ENCODE data around the gene GYG1.

GYG1 gene

DNA sequence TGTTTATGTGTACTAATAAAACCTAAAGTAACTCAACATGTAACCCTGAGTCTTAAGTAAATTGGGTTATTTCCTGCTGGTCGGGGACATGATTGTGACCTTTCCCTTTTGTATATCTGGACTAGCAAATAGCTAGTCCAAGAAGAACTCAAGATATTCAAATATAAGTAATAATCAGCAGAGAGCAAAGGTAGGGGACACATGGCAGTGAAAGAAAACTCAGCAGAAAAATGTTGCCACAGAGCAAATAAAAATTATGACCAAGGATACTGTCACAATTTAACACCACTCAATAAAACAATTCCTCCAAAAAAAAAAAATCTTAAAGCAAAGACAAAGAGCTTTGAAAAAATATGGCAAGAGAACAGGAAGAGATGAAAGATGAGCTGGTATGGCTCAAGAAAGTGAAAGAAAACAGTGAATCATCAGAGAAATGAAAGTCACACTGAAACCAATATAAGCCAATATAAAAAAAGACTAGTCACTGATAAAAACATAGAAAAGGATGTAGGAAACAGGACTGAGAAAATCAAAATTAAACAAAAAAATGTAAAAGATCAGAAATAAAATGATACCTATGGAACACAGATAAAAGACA lies 51.5 kb downstream of the GYG1 start:
- Histone ChIP-seq H3K4me2 (ENCODE audit: low read length) (no peak overlapping the region), H3K36me3 (ENCODE audit: insufficient read depth, low read length) (peaks cover 85% of the 10 kb centered on the region), H2AFZ (ENCODE audit: low read length) (no peak overlapping the region), H3F3A (ENCODE audit: insufficient read depth, low read length) (no peaks in the 10 kb centered on the region), H3K4me1 (ENCODE audit: insufficient read depth, low read length, severe bottlenecking) (no peaks in the 10 kb centered on the region), H3K4me3 (ENCODE audit: low read depth, low read length, poor library complexity, severe bottlenecking) (no peak overlapping the region), H3K9me3 (ENCODE audit: low read length) (no peaks in the 10 kb centered on the region), H3K9me2 (ENCODE audit: low read depth, low read length) (no peaks in the 10 kb centered on the region), H3K9ac (ENCODE audit: low read length) (no peak overlapping the region), H3K79me2 (ENCODE audit: insufficient read depth, low read length) (no peaks in the 10 kb centered on the region), H3K27me3 (ENCODE audit: insufficient read depth, low read length) (no peaks in the 10 kb centered on the region), H4K20me1 (ENCODE audit: insufficient read depth, low read length) (no peaks in the 10 kb centered on the region), H3K27ac (ENCODE audit: low read depth, low read length, poor library complexity, severe bottlenecking) (no peak overlapping the region)
- no peak for TF ChIP-seq EZH2 (IDR thresholded peaks at IDR 0.05; ENCODE audit: borderline replicate concordance, low read length)
- TF ChIP-seq, protein P1, sequence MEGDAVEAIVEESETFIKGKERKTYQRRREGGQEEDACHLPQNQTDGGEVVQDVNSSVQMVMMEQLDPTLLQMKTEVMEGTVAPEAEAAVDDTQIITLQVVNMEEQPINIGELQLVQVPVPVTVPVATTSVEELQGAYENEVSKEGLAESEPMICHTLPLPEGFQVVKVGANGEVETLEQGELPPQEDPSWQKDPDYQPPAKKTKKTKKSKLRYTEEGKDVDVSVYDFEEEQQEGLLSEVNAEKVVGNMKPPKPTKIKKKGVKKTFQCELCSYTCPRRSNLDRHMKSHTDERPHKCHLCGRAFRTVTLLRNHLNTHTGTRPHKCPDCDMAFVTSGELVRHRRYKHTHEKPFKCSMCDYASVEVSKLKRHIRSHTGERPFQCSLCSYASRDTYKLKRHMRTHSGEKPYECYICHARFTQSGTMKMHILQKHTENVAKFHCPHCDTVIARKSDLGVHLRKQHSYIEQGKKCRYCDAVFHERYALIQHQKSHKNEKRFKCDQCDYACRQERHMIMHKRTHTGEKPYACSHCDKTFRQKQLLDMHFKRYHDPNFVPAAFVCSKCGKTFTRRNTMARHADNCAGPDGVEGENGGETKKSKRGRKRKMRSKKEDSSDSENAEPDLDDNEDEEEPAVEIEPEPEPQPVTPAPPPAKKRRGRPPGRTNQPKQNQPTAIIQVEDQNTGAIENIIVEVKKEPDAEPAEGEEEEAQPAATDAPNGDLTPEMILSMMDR (IDR thresholded peaks at IDR 0.05; ENCODE audit: low read length): no peak

DNA sequence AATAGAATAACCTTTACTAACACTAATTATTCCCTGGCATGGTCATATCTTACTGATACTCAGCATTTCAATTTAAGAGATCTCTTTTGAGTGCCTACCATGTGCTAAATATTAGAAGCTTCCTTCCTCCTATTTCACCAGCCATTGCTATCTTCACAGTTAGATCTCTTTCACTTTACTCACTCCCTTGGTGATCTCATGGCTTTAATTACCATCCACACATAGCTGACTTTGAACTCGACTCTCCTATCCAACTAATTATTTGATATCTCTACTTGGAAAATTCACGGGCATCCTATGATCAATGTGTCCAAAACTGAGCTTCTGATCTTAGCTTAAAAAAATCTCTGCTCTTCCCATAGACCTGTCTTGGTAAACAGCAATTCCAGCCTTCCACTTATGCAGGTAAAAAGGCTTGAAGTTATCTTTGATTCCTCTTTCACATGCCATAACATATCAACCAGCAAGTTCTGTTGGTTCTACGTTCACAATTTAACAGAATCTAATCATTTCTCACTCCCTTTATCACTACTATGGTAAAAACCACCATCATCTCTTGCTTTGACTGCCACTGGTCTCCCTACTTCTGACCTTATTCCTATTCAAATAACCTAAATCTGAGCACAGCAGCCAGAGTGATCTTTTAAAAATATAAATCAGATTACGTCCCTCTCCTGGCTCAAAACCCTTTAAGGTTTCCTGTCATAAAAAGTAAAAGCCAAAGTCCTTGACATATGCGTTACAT lies 53.2 kb downstream of the GYG1 start:
- H4K20me1 ChIP-seq (ENCODE audit: insufficient read depth, low read length): no peaks in the 10 kb centered on the region
- H3F3A ChIP-seq (ENCODE audit: insufficient read depth, low read length): no peaks in the 10 kb centered on the region
- no peaks in the 10 kb centered on the region for H3K4me1 ChIP-seq (ENCODE audit: insufficient read depth, low read length, severe bottlenecking)
- H3K79me2 ChIP-seq (ENCODE audit: insufficient read depth, low read length): no peaks in the 10 kb centered on the region
- no peak overlapping the region for H3K4me2 ChIP-seq (ENCODE audit: low read length)
- H3K9me3 ChIP-seq (ENCODE audit: low read length): no peaks in the 10 kb centered on the region
- no peak overlapping the region for H3K4me3 ChIP-seq (ENCODE audit: low read depth, low read length, poor library complexity, severe bottlenecking)
- H2AFZ ChIP-seq (ENCODE audit: low read length): no peak overlapping the region
- H3K36me3 ChIP-seq (ENCODE audit: insufficient read depth, low read length): peaks cover 85% of the 10 kb centered on the region
- H3K27me3 ChIP-seq (ENCODE audit: insufficient read depth, low read length): no peaks in the 10 kb centered on the region
- no peak overlapping the region for H3K27ac ChIP-seq (ENCODE audit: low read depth, low read length, poor library complexity, severe bottlenecking)
- no peak overlapping the region for H3K9ac ChIP-seq (ENCODE audit: low read length)
- no peaks in the 10 kb centered on the region for H3K9me2 ChIP-seq (ENCODE audit: low read depth, low read length)
- no peak for TF ChIP-seq EZH2 (IDR thresholded peaks at IDR 0.05; ENCODE audit: borderline replicate concordance, low read length)
- TF ChIP-seq, protein P1 (IDR thresholded peaks at IDR 0.05; ENCODE audit: low read length): no peak

DNA sequence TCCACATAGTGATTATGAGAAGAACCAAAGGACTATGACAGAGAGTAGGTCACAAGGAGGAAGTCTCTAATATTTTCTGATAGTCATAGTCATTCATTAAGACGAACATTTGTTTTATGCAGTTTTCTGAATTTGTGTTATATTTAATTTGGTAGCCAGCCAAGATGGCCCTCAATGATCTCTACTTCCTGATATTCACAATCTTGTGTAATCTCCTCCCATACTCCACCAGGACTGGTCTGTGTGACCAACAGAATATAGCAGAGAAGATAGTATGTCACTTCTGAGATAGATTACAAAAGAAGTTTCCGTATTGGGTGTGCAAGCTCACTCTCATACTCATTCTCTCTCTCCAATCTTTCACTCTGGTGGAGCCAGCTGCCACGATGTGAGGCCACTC lies 64.2 kb downstream of the GYG1 start:
- Histone ChIP-seq H3K9me3 (ENCODE audit: low read length) (no peaks in the 10 kb centered on the region), H3K4me1 (ENCODE audit: insufficient read depth, low read length, severe bottlenecking) (no peaks in the 10 kb centered on the region), H3K9me2 (ENCODE audit: low read depth, low read length) (no peaks in the 10 kb centered on the region), H4K20me1 (ENCODE audit: insufficient read depth, low read length) (no peaks in the 10 kb centered on the region), H3K4me3 (ENCODE audit: low read depth, low read length, poor library complexity, severe bottlenecking) (no peak overlapping the region), H3K79me2 (ENCODE audit: insufficient read depth, low read length) (no peaks in the 10 kb centered on the region), H3F3A (ENCODE audit: insufficient read depth, low read length) (no peaks in the 10 kb centered on the region), H3K27me3 (ENCODE audit: insufficient read depth, low read length) (no peaks in the 10 kb centered on the region), H3K4me2 (ENCODE audit: low read length) (no peak overlapping the region), H3K36me3 (ENCODE audit: insufficient read depth, low read length) (peaks cover 92% of the 10 kb centered on the region), H2AFZ (ENCODE audit: low read length) (no peak overlapping the region), H3K27ac (ENCODE audit: low read depth, low read length, poor library complexity, severe bottlenecking) (no peak overlapping the region), H3K9ac (ENCODE audit: low read length) (no peak overlapping the region)
- TF ChIP-seq, protein P1 (IDR thresholded peaks at IDR 0.05; ENCODE audit: low read length): no peak
- TF ChIP-seq EZH2 (IDR thresholded peaks at IDR 0.05; ENCODE audit: borderline replicate concordance, low read length): no peak
